Measurements from ENCODE around the gene RYR1. TPM values are rescaled to one million over a fixed set of nuclear protein-coding genes. Genes with fewer than 3 reads are reported as not detected.

The RYR1 gene
- total RNA-seq, 4 donors from 2014 or later, result 0.20 to 2.1 (median 1.4) TPM

GRCh38 chr19:38399081-38399480 lies 34.4 kb upstream of the RYR1 start:
- H3K27ac ChIP-seq, result no peak overlapping the region
- H3K9me3 ChIP-seq, result no peaks in the 10 kb centered on the region
- H3K4me1 ChIP-seq, result peaks cover 0 to 16% (median 6%) of the 10 kb centered on the region in 4 donors
- in situ Hi-C loops (cut with MboI; ENCODE audit: low pct_ligation_motif_present in 1 of 4, low pct_unique_long_range_greater_than_20kb in 1 of 4, low sequenced_read_pairs in 3 of 4) (no loop called here), intact Hi-C loops (cut with DNase I; ENCODE audit: low total_unique reads) (no loop called here)
- H3K4me3 ChIP-seq, result no peak overlapping the region
- DNase-seq, result no peak
- WGBS, 2 donors (ENCODE audit: low coverage in 1 of 2), result 62% methylated on average over 8 of the region's 9 CpGs; no CpG with 5 or more reads in 1 of the 2 donors
- no peaks in the 10 kb centered on the region for H3K36me3 ChIP-seq
- no peak for TF ChIP-seq POLR2AphosphoS5 (IDR thresholded peaks at IDR 0.05)
- no peak for TF ChIP-seq POLR2A (IDR thresholded peaks at IDR 0.05)
- no peak for TF ChIP-seq CTCF (IDR thresholded peaks at IDR 0.05)
- no peak for TF ChIP-seq EP300 (IDR thresholded peaks at IDR 0.05; ENCODE audit: low read depth)
- peaks cover 76% of the 10 kb centered on the region for H3K27me3 ChIP-seq

GRCh38 chr19:38399537-38399936 lies 34.0 kb upstream of the RYR1 start:
- in situ Hi-C loops (cut with MboI; ENCODE audit: low pct_ligation_motif_present in 1 of 4, low pct_unique_long_range_greater_than_20kb in 1 of 4, low sequenced_read_pairs in 3 of 4), result no loop called here
- WGBS, 2 donors (ENCODE audit: low coverage in 1 of 2), result 42 to 100% methylated on average over 1 of the region's 1 CpG

GRCh38 chr19:38400361-38400760 lies 33.1 kb upstream of the RYR1 start:
- 80 to 85% methylated on average over 5 of the region's 5 CpGs for WGBS, 2 donors (ENCODE audit: low coverage in 1 of 2)
- peaks cover 0 to 20% (median 7%) of the 10 kb centered on the region in 4 donors for H3K4me1 ChIP-seq
- no peaks in the 10 kb centered on the region for H3K9me3 ChIP-seq
- no peaks in the 10 kb centered on the region for H3K36me3 ChIP-seq
- peaks cover 63% of the 10 kb centered on the region for H3K27me3 ChIP-seq
- intact Hi-C loops (cut with DNase I; ENCODE audit: low total_unique reads), result loop anchor here (10.0 kb wide), 1 partner anchor 234 kb away; no protein-coding TSS in a partner anchor
- no peak overlapping the region for H3K27ac ChIP-seq
- in situ Hi-C loops (cut with MboI; ENCODE audit: low pct_ligation_motif_present in 1 of 4, low pct_unique_long_range_greater_than_20kb in 1 of 4, low sequenced_read_pairs in 3 of 4), result loop anchor here in 3 of 4 donors (10.0 to 25.0 kb wide), 4 partner anchors 212 to 562 kb away; partner anchors contain the start of genes MRPS12 (in 2 of the 3), SARS2 (in 2 of the 3), EIF3K (in 1 of the 3) and MAP4K1 (in 1 of the 3)
- TF ChIP-seq EP300 (IDR thresholded peaks at IDR 0.05; ENCODE audit: low read depth) (no peak), POLR2AphosphoS5 (IDR thresholded peaks at IDR 0.05) (no peak), CTCF (IDR thresholded peaks at IDR 0.05) (no peak), POLR2A (IDR thresholded peaks at IDR 0.05) (no peak)
- H3K4me3 ChIP-seq, result no peak overlapping the region
- DNase-seq, result no peak

More at GRCh38 chr19:38399537-38399936, 34.0 kb upstream of the RYR1 start:
- H3K9me3 ChIP-seq, result no peaks in the 10 kb centered on the region
- no peak overlapping the region for H3K4me3 ChIP-seq
- intact Hi-C loops (cut with DNase I; ENCODE audit: low total_unique reads), result no loop called here
- peaks cover 72% of the 10 kb centered on the region for H3K27me3 ChIP-seq
- no peak overlapping the region for H3K27ac ChIP-seq
- H3K36me3 ChIP-seq, result no peaks in the 10 kb centered on the region
- no peak for TF ChIP-seq EP300 (IDR thresholded peaks at IDR 0.05; ENCODE audit: low read depth)
- no peak for TF ChIP-seq POLR2AphosphoS5 (IDR thresholded peaks at IDR 0.05)
- TF ChIP-seq CTCF (IDR thresholded peaks at IDR 0.05), result no peak
- no peak for TF ChIP-seq POLR2A (IDR thresholded peaks at IDR 0.05)
- H3K4me1 ChIP-seq, result peaks cover 0 to 19% (median 8%) of the 10 kb centered on the region in 4 donors
- DNase-seq, result no peak

GRCh38 chr19:38401148-38401547 lies 32.3 kb upstream of the RYR1 start:
- in situ Hi-C loops (cut with MboI; ENCODE audit: low pct_ligation_motif_present in 1 of 4, low pct_unique_long_range_greater_than_20kb in 1 of 4, low sequenced_read_pairs in 3 of 4), result loop anchor here in 3 of 4 donors (10.0 to 25.0 kb wide), 4 partner anchors 211 to 561 kb away; partner anchors contain the start of genes MRPS12 (in 2 of the 3), SARS2 (in 2 of the 3), EIF3K (in 1 of the 3) and MAP4K1 (in 1 of the 3)
- intact Hi-C loops (cut with DNase I; ENCODE audit: low total_unique reads), result loop anchor here (10.0 kb wide), 1 partner anchor 234 kb away; no protein-coding TSS in a partner anchor
- Histone ChIP-seq H3K27ac (no peak overlapping the region), H3K9me3 (no peaks in the 10 kb centered on the region), H3K4me3 (no peak overlapping the region), H3K27me3 (peaks cover 55% of the 10 kb centered on the region), H3K4me1 (peaks cover 0 to 20% (median 7%) of the 10 kb centered on the region in 4 donors), H3K36me3 (peaks cover 0 to 1% (median 0%) of the 10 kb centered on the region in 4 donors)
- DNase-seq, result no peak
- TF ChIP-seq CTCF (IDR thresholded peaks at IDR 0.05) (no peak), POLR2A (IDR thresholded peaks at IDR 0.05) (no peak), EP300 (IDR thresholded peaks at IDR 0.05; ENCODE audit: low read depth) (no peak), POLR2AphosphoS5 (IDR thresholded peaks at IDR 0.05) (no peak)
- 61 to 75% methylated on average over 2 to 3 of the region's 3 CpGs for WGBS, 2 donors (ENCODE audit: low coverage in 1 of 2)

Measured in transverse colon (tissue), 4 donors.